NCI-H2196 (cell line): Measurements from ENCODE around the gene C1QTNF5.
A peak's percentile ranks its signal among the peaks of the same experiment; 100 is the strongest.

Experiments
- DNase-seq: peaks from one replicate; lab custom pipeline; 2025; ENCODE audit not compliant: unreplicated experiment; lab: John Stamatoyannopoulos, UW

C1QTNF5 gene

GRCh38 chr11:119359365-119360214 is 18.9 kb upstream of the C1QTNF5 start:
- no peak for DNase-seq

- DNase-seq = no peak
These were observed 16.4 kb upstream of the C1QTNF5 start for GRCh38 chr11:119357074-119357473.

GRCh38 chr11:119356349-119357031 is 15.8 kb upstream of the C1QTNF5 start:
- DNase-seq = no peak

GRCh38 chr11:119355091-119355843 is 14.6 kb upstream of the C1QTNF5 start:
- no peak for DNase-seq

GRCh38 chr11:119352857-119353260 is 12.2 kb upstream of the C1QTNF5 start:
- peak; percentile 85 for DNase-seq

GRCh38 chr11:119351232-119351631 is 10.5 kb upstream of the C1QTNF5 start:
- DNase-seq = no peak

- no peak for DNase-seq
These were observed 9.6 kb upstream of the C1QTNF5 start for GRCh38 chr11:119350302-119350701.

GRCh38 chr11:119347940-119348605 is 7.4 kb upstream of the C1QTNF5 start:
- no peak for DNase-seq

GRCh38 chr11:119347242-119347641 is 6.6 kb upstream of the C1QTNF5 start:
- DNase-seq = no peak

GRCh38 chr11:119346605-119347004 is 5.9 kb upstream of the C1QTNF5 start, which contains the start of gene MFRP:
TSS of gene MFRP (minus strand) at chr11:119346705. CDS start at chr11:119346513, 192 bp downstream.
- no peak for DNase-seq

GRCh38 chr11:119345685-119346084 is 5.0 kb upstream of the C1QTNF5 start:
- no peak for DNase-seq

- no peak for DNase-seq
These were observed 3.8 kb upstream of the C1QTNF5 start for GRCh38 chr11:119344291-119345010.

GRCh38 chr11:119343726-119344125 is 3.0 kb upstream of the C1QTNF5 start:
- no peak for DNase-seq

GRCh38 chr11:119342362-119343130 is 1.9 kb upstream of the C1QTNF5 start:
- no peak for DNase-seq

- no peak for DNase-seq
These were observed 1.3 kb upstream of the C1QTNF5 start for GRCh38 chr11:119342023-119342300.

GRCh38 chr11:119341222-119342022 is 739 bp upstream of the C1QTNF5 start:
- DNase-seq = no peak

- no peak for DNase-seq
These were observed 921 bp downstream of the C1QTNF5 start for GRCh38 chr11:119339589-119340334.

GRCh38 chr11:119338965-119339588 is 1.6 kb downstream of the C1QTNF5 start:
- no peak for DNase-seq
